ENCODE measurements around the gene SULF2.

Gene SULF2

GRCh38 chr20:47713163-47713562 is 72.1 kb downstream of the SULF2 start:
- no peak for DNase-seq (ENCODE audit: low read depth in 2 of 3, low spot score in 2 of 3)

GRCh38 chr20:47711046-47711752 is 74.1 kb downstream of the SULF2 start:
- no peak for DNase-seq (ENCODE audit: low read depth in 2 of 3, low spot score in 2 of 3)

GRCh38 chr20:47710665-47711045 is 74.6 kb downstream of the SULF2 start:
- no peak for DNase-seq (ENCODE audit: low read depth in 2 of 3, low spot score in 2 of 3)

GRCh38 chr20:47708953-47709833 is 76.1 kb downstream of the SULF2 start:
- no peak for DNase-seq (ENCODE audit: low read depth in 2 of 3, low spot score in 2 of 3)

- no peak for DNase-seq (ENCODE audit: low read depth in 2 of 3, low spot score in 2 of 3)
Measured at GRCh38 chr20:47708140-47708807, 77.0 kb downstream of the SULF2 start.

GRCh38 chr20:47706345-47706744 is 78.9 kb downstream of the SULF2 start:
- no peak for DNase-seq (ENCODE audit: low read depth in 2 of 3, low spot score in 2 of 3)

- DNase-seq (ENCODE audit: low read depth in 2 of 3, low spot score in 2 of 3) = no peak
Measured at GRCh38 chr20:47705497-47705856, 79.8 kb downstream of the SULF2 start.

- no peak for DNase-seq (ENCODE audit: low read depth in 2 of 3, low spot score in 2 of 3)
Measured at GRCh38 chr20:47704746-47705496, 80.4 kb downstream of the SULF2 start.

GRCh38 chr20:47703748-47704147 is 81.5 kb downstream of the SULF2 start:
- DNase-seq (ENCODE audit: low read depth in 2 of 3, low spot score in 2 of 3) = no peak

GRCh38 chr20:47701612-47702011 is 83.7 kb downstream of the SULF2 start:
- no peak for DNase-seq (ENCODE audit: low read depth in 2 of 3, low spot score in 2 of 3)

- no peak for DNase-seq (ENCODE audit: low read depth in 2 of 3, low spot score in 2 of 3)
Measured at GRCh38 chr20:47700327-47700726, 85.0 kb downstream of the SULF2 start.

- DNase-seq (ENCODE audit: low read depth in 2 of 3, low spot score in 2 of 3) = no peak
Measured at GRCh38 chr20:47699818-47700217, 85.5 kb downstream of the SULF2 start.

GRCh38 chr20:47698142-47698541 is 87.1 kb downstream of the SULF2 start:
- no peak for DNase-seq (ENCODE audit: low read depth in 2 of 3, low spot score in 2 of 3)

- DNase-seq (ENCODE audit: low read depth in 2 of 3, low spot score in 2 of 3) = no peak
Measured at GRCh38 chr20:47696856-47697255, 88.4 kb downstream of the SULF2 start.

GRCh38 chr20:47694021-47694818 is 91.1 kb downstream of the SULF2 start:
- DNase-seq (ENCODE audit: low read depth in 2 of 3, low spot score in 2 of 3) = no peak

GRCh38 chr20:47691625-47692024 is 93.7 kb downstream of the SULF2 start:
- DNase-seq (ENCODE audit: low read depth in 2 of 3, low spot score in 2 of 3) = no peak

GRCh38 chr20:47689731-47690130 is 95.5 kb downstream of the SULF2 start:
- no peak for DNase-seq (ENCODE audit: low read depth in 2 of 3, low spot score in 2 of 3)

GRCh38 chr20:47688385-47689381 is 96.6 kb downstream of the SULF2 start:
- DNase-seq (ENCODE audit: low read depth in 2 of 3, low spot score in 2 of 3) = no peak

All from activated CD8-positive, alpha-beta memory T cell treated with anti-CD3 and anti-CD28 coated beads for 48 hours (primary cell).